Kasumi-1 (cell line): ENCODE data around the gene TNRC18.
A peak's percentile ranks its signal among the peaks of the same experiment; 100 is the strongest.
"Not testable (repeated sequence)": the region's sequence is repeated elsewhere in the genome, so short reads cannot be mapped to it uniquely, and the experiment has no call there.

Source experiments
- DNase-seq, 2 experiments: peaks; one replicate each; lab custom pipeline; 2025; lab: John Stamatoyannopoulos, UW

Gene TNRC18

DNA sequence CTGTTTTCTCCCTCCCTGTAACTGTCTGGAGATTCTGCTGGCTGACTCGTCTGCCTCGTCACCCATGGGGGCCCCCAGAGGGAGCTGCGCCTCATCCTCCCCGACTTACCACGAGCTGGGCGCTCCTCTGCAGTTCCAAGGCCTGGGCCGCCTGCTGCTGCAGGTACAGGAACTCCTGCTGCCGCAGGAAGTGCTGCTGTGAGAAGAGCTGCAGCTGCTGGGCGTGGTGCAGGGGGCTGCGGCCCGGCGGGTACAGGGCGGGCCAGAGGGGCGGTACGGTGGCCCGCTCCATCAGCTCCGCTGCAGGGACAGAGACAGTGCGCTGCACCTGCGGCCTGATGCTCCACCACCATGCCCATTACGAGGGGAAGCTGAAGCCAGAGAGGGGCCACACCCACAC lies 47.7 kb downstream of the TNRC18 start:
- DNase-seq: peak; percentile 11 to 15

DNA sequence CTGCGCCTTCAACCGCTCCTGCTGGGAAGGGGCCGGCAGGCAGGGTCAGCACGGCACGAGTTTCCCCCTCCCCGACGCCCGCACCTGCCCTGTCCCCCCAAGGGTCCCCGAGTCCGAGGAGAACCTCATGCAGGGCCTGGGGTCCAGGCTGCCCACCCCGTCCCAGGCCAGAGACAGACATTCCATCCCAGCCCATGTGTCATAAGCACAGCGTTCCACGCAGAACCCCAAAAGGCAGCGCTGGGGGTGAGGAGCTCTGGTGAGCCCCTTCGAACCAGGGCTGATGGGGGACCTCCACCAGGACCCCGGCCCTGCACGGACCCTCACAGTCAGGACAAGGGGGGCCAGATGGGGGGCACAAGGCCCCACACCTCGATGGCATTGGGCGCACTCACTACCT lies 49.2 kb downstream of the TNRC18 start:
- no peak for DNase-seq

DNA sequence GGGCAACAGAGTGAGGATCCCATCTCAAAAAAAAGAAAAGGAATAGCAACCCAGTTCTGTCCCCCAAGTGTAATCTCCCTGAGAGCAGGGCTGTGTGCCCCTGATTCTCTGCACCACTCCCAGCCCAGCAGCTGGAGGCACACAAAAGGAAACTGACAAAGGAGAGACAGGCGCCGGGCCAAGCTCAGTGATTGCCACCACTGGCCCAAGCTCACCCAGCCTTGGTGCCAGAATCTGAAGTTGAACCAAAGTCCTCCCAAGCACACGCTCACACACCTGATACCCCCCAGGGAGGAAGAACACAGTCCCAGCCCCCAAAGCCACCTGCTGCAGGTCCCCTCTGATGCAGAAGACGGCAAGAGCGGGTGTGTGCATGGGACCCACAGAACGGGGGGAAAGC lies 50.3 kb downstream of the TNRC18 start:
- DNase-seq: no peak

DNA sequence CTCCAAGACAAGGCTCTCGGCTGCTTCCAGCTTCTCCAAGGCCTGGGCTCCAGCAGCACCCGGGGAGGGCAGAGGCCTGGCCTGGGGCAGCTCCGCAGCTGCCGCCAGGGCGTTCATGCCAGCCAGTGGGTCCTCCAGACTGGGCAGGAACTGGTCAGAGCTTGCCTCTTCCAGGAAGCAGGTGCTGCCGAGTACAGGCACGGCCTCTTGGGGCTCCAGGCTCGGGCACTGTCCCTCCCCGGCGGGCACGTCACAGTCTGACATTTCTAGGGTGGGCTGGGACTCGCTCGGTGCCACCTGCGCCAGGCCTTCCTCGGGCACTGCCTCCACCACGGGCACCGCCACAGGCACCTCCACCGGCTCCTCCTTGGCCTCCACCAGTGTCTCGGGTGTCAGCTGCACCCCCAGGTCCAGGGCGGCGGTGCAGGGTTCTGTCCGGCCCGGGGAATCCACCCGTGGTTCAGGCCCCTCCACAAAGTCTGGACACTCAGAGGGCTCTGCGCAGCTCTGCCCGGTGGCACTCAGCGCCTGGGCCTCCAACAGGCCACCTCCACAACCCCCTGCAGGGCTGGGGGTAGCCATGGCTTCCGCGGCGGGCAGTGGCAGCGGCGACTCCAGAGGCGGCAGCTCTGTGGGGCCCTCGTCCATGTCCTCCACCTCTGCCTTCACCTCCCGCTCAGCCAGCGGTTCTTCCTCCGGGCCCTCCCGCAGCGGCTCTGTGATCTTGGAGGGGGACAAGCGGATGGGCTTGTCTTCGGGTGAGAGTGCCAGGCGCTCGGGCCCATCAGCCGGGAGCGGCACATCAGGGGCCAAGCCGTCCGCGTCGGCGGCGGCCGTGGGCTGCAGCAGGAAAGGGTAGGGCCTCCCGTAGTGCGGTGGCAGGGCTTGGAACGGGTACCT lies 52.9 kb downstream of the TNRC18 start:
- no peak for DNase-seq

DNA sequence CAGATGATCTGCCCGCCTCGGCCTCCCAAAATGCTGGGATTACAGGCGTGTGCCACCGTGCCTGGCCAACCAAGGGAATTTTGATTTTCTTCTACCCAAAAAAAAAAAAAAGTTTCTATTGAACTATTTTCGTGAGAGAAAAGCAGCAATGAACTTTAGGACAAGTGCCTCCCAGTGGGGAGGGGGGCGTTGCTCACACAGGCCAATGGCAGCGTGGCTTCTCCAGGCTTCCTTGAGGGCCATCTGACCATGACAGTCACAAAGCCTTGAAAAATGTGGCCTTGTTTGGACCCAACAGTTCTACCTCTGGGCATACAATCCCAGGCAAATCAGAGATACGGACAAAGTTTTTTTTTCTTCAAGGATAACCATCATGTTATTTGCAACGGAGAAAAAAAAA lies 56.0 kb downstream of the TNRC18 start:
- no peak for DNase-seq

DNA sequence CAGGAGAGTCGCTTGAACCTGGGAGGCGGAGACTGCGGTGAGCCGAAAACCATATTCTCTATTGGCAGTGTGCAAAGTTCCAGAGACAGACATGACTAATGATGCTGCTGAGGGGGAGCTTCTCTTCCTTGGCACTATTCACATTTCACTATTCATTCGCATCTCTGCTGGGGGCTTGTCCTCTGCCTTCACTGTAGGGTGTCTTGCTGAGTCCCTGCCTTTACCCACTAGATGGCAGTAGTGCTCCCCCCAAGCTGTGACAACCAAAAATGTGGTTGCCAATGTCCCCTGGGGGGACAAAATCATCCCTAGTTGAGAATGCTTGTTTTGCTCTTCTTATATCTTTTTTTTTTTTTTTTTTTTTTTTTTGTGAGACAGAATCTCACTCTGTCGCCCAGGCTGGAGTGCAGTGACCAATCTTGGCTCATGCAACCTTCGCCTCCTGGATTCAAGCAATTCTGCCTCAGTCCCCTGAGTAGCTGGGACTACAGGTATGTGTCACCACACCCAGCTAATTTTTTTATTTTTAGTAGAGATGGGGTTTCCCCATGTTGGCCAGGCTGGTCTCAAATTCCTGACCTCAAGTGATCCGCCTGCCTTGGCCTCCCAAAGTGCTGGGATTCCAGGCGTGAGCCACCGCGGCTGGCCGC lies 57.5 kb downstream of the TNRC18 start:
- DNase-seq: peak; percentile 55 to 56

DNA sequence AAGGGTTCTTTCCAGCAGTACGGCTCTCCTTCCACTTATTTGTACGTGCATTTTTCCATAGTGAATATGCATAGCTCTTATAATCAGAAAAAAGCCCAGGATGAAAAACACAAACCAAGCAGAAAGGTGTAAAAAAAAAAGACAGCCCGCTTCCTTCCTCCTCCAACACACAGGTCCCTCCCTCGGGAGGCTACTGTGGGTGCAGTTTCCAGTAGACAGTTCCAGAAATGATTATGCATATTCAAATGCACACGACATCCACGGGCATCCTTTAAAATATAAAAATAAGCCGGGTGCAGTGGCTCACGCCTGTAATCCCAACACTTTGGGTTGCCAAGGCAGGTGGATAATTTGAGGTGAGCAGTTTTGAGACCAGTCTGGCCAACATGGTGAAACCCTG lies 59.9 kb downstream of the TNRC18 start:
- DNase-seq: no peak

DNA sequence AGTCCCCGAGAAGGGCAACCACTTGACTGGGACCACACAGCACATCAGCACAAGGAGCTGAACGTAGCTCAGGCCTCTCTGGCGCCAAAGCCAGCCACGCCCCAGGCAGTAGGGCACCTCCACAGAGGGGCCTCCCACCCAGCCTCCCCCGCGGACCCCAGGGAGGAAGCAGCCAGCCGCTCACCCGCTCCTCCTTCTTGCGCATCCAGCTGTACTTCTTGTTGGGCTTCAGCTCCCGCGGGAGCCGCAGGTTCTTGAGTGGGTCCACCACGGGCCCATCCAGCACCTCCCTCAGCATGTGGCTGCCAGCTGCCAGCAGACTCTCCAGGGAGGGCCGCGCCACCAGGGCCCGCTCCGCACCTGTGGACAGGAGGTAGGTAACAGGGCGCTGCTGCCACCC lies 61.2 kb downstream of the TNRC18 start:
- no peak for DNase-seq

DNA sequence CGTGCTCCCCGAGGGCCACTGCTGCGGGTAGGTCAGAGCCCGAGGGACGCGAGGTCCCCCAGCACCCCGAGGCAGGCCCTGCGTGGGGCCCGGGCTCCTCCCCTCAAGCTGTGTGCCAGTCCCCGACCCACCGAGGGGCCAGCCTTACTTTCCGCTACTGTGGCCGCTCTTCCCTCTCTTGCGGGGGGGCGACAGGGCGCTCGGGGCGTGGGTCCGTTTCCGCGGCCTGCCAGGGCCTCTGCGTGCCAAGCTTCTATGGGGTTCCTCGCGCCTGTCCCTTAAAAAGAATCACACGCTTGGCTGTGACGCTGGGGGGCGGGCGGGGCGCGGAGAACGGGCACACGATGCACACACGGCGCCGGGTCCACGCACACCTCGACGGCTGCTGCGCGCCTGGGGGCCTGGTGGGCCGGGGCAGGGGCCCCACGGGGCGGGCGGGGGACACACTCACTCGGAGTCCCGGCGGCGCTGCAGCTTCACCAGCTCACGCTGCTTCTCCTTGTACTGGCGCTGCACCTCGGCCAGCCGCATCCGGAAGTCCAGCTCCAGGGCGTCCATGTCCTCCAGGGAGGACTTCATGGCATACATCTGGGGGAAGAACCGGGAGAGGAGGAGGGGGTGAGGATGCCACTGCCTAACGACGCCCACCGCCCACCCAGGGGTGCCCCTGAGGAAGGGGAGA lies 62.0 kb downstream of the TNRC18 start:
- no peak for DNase-seq

DNA sequence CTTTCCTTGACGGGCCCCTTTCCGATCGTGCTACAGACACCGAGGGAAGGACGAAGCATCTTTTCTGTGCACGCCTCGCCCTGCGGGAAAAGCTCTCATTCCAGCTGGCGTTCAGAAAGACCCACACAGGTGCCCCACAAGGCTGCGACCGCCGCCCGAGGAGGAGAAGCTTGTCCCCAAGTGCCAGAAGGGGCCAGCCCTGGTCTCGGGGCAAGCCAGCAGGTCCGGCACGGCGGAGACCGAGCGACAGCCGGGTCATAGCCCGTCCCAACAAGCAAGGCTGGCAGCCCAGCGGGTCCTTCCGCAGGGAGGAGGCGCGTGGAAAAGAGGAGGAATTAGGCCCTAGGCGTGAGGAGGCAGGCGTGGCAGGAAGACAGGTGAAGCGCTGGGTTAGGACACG lies 62.7 kb downstream of the TNRC18 start:
- no peak for DNase-seq

DNA sequence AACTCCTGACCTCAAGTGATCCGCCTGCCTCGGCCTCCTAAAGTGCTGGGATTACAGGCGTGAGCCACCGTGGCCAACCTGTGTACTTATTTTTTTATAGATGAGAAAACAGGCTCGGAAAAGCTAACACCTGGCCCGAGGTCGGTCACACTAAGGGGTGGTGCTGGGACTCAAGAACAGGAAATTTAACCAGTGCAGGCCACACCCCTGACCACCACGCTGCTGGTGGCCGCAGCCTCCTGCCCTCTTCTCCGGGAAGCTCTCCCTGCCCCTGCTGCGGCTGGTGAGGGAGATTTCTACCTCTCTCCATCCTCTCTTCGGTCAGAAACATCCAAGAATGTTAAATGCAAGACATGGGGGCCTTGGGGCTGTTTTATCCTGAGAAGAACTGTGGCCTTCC lies 63.2 kb downstream of the TNRC18 start:
- DNase-seq: no peak

DNA sequence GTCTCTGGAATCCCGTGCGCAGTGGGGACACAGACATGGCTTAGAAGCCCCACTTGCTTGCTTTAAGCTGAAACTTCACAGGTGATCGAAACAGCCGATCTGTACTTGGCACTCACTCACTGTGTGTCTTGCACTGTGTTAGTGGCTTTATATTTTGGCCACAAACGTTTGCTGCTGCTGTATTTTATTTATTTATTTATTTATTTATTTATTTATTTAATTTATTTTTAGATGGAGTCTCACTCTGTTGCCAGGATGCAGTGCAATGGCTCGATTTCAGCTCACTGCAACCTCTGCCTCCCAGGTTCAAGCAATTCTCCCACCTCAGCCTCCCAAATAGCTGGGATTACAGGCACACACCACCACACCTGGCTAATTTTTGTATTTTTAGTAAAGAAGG lies 63.6 kb downstream of the TNRC18 start:
- not testable (repeated sequence) for DNase-seq

DNA sequence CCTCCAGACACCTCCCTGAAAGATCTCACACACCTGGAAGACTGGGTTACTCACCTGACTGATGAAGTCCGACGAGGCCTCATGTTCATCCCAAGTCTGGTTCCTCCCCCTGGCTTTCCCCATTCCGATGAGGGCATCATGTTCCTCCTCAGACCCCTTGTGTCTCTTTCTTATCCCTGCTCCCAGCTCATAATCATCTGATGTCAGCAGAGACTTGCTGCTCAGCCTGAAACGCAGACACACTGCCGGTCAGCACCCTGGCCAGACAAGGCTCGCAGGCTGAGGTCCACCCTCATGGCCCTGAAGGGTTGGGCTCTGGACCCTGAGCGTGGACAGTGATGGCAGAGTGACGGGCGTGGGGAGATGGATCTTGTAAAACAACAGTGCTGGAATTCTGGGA lies 64.3 kb downstream of the TNRC18 start:
- no peak for DNase-seq

DNA sequence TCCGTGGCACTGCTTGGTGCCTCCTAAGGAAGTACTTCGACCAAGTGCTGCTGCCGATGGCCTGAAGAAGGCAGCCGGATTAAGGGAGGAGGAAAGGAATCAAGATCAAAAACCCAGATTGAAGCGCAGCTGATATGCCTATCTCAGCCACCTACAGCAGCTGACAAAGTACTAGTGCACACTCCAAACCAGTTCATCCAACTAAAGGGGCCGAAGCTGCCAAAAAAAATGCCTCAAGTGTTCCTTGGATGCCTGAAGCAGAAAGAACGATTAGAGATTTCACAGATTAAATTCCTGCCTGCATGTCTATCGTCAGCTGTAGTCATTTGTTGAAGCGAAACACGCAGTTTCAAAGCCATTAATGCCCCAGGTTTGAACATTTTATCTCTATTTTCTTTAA lies 65.7 kb downstream of the TNRC18 start:
- DNase-seq: no peak

DNA sequence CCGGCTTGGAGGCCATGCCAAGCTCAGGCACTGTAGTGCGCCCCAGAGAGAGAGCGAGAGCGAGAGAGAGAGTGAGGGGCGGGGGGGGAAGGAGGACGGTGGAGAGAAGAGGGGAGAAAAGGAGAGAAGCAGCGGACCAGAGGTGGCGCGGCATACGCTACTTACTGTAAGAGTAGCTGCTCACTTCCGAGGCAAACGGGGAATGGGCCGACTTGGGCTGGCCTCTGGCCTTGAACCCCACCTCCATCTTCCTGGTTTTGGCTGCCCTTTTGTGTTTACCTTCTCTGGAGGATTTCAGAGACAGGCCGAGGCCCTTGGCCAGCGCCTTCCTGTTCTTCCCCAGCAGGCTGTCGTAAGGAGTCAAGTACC lies 66.9 kb downstream of the TNRC18 start:
- DNase-seq: no peak

DNA sequence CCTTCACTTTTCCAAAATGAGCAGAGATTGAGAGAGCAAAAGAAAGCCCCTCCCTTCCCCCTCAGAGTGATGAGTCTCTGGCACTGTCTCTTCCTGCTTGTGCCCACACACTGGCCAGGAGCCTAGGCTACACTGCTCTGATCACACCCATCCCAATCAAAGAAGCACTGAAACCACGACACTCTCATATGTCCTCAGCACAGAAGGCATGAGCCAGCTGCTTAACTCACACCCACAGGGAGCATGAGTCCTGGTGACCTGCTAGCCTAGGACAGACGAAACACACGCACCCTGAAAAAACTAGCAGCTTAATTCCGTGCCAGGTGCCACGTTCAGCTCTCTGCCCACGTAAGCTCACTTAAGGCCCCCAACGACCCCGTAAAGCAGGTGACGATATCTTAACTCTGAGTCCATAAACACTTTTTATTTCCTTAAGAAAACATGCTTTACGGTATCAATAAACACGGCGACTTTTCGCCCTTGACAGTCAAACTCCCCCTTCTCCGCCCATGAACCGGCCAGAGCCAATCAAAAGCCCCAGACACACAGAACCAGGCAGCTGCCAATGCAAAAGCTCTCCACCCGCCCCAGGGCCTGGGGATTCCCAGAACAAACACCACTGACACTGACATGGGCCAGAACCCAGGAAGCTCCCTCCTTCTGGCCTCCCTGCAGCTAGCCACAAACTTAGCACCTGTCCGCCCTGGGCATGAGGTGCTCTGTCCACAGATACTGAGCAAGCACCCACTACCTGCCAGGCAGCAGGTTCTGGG lies 69.0 kb downstream of the TNRC18 start:
- no peak for DNase-seq

DNA sequence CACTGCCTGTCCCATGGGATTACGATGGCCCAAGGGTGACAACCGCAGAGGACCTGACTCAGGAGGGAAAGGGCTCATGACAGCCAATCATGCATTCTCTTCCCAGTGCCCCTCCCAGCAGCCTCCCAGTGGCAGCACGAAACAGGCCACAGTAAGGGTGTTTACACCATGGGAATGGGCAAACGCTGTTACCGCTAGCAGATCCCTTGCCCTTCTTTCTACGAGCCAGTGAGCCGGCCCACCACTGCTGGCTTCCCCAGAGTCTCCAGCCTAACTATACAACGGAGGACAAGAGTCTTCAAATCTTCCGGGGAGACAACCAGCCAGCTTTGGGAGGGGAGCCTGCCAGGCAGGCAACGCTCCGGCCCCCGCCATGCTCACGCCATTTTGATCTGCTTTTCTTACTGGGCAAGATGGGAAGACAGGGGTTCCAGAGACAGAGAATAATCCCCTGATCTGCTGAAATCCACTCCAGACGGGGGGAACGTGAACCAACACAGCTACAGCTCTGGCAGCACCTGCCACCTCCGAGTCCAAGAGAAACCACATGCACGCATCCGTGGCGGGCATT lies 71.1 kb downstream of the TNRC18 start:
- no peak for DNase-seq

DNA sequence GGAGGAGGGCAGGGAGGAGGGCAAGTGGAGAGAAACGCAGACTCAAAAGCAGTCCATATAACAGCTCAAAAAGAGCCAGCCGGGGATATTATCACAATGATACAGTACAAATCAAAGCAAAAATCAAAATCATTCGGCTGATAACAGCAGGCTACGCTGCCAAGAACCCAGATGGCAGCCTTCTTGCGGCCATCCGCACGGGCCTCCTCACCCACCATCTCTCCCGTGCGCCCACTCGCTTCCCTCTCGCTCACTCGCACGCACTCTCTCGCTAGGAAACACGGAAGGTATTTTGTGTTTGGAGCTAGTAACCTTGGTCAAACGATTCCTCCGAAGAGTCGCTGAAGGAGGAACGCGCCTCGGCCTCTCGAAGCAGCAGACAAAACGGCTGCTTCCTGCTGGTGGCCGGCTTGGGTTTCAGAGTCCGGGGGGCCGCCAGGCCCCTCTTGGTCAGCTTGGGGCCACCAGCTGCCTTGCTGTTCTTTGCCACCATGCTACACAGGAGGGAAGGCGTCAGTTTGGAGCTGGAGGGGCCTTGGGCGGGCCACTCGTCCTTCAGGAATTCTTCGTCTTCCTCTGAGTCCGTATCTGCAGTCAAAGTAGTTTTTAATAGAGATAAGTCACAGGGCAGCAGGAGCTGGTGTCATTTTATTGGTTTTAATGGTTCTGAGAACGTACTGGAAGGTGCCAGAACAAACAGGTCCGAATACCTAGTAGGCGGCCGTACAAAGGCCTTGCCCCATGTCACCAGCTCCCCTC lies 71.9 kb downstream of the TNRC18 start:
- no peak for DNase-seq

DNA sequence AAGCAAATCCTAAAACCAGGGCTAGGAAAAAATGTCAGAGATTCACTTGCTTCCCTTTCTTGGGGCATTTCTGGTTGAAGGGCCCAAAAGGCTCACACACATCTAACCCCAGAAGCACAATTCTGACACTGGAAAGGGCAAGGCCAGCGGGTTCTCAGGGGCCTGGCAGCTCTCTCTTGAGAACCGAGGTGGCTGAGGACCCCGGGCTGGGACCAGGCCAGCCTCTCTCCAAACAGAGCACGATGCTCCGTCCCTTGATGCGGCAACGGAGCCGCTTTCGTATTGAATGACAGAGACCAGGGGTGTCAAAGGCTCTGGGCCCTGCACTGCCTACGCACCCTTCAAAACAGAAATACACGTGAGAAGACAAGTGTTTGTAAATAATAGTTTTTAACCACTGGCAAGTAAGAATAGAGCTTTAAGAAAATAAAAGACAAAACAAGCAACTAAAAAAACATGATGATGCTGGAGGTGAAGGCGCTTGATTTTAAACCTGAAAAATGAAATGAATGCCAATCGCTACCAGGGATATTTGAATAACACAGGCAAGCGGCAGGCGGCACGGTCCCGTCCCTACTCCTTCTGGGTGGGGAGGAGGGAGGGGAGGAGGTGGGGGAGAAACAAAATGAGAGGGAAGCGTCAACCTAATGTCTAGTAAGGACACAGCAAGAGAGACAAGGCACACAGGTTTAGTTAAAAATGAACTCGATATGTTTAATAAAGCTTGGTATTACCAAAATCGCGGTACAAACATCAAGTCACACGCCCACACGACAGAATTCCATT lies 72.8 kb downstream of the TNRC18 start:
- DNase-seq: no peak

DNA sequence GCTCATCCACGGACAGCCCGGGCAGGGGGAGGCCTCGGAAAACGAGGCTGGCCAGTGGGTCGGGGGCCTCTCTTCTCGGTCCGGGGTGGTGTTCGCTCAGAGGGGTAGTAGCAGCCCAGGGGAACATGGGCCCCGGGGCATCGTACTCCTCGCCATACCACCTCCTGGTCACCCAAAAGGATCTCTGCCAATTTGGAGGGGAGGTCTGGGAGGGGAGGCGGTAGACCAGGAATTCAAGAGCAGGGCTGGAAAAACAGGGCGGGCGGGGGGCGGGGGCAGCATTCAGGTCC lies 73.5 kb downstream of the TNRC18 start:
- DNase-seq: no peak
